Keratinocyte (primary cell): Measurements from ENCODE around the gene OR2T12. TPM values are rescaled to one million over a fixed set of nuclear protein-coding genes. Genes with fewer than 3 reads are reported as not detected.
"Not testable (repeated sequence)": the region's sequence is repeated elsewhere in the genome, so short reads cannot be mapped to it uniquely, and the experiment has no call there.

ENCODE experiments used
- DNase-seq: peaks from one replicate; pipeline ENCODE4 v3.0.0-alpha.2; 2011; ENCODE audit warnings: low read depth, missing footprints, low spot score
- FAIRE-seq: peaks from 2 replicates; lab custom pipeline; 2011; peaks lifted over from hg19 to GRCh38; lab: Jason Lieb, UNC
- H2AFZ ChIP-seq: 2 replicates; pipeline ENCODE4 v1.6.0; 2012; ENCODE audit warnings: low read length, control low read depth, inconsistent platforms; ENCODE audit not compliant: control insufficient read depth
- H3K27ac ChIP-seq: 2 replicates; pipeline ENCODE4 v1.5.1; 2011; ENCODE audit warnings: low read length; ENCODE audit not compliant: control insufficient read depth, insufficient read depth
- H3K27me3 ChIP-seq: 3 replicates; pipeline ENCODE4 v1.6.0; 2011; ENCODE audit warnings: low read length; ENCODE audit not compliant: control insufficient read depth, insufficient read depth; ENCODE audit errors: extremely low read depth
- H3K36me3 ChIP-seq, 2 experiments: 2 replicates in 1 of 2; 3 replicates in 1 of 2; pipeline ENCODE4 v1.5.1; 2011; ENCODE audit warnings: low read length in 2 of 2, mild to moderate bottlenecking in 1 of 2; ENCODE audit not compliant: control insufficient read depth in 2 of 2, insufficient read depth in 2 of 2; ENCODE audit errors: extremely low read depth in 1 of 2
- H3K4me1 ChIP-seq: 3 replicates; pipeline ENCODE4 v1.5.1; 2011; ENCODE audit warnings: low read length; ENCODE audit not compliant: control insufficient read depth, insufficient read depth; ENCODE audit errors: extremely low read depth
- H3K4me2 ChIP-seq: 3 replicates; pipeline ENCODE4 v1.6.0; 2011; ENCODE audit warnings: low read depth, low read length; ENCODE audit not compliant: control insufficient read depth, insufficient read depth; ENCODE audit errors: extremely low read depth
- H3K4me3 ChIP-seq, 3 experiments: fragments of 200-600 bp in 1 of 3; sonication (generic) in 1 of 3; 2 replicates in 2 of 3; 3 replicates in 1 of 3; pipeline ENCODE4 v1.5.1; 2011 to 2016; ENCODE audit warnings: low read length in 3 of 3, mild to moderate bottlenecking in 3 of 3, control low read depth in 2 of 3, inconsistent platforms in 1 of 3, low read depth in 1 of 3, mixed read lengths in 1 of 3, mixed run types in 1 of 3, moderate library complexity in 1 of 3; ENCODE audit not compliant: control insufficient read depth in 2 of 3, insufficient read depth in 2 of 3; ENCODE audit errors: extremely low read depth in 1 of 3
- H3K79me2 ChIP-seq: 2 replicates; pipeline ENCODE4 v1.6.0; 2012; ENCODE audit warnings: low read length; ENCODE audit not compliant: control insufficient read depth, insufficient read depth
- H3K9ac ChIP-seq: 3 replicates; pipeline ENCODE4 v1.6.0; 2011; ENCODE audit warnings: low read length; ENCODE audit not compliant: control insufficient read depth, insufficient read depth; ENCODE audit errors: extremely low read depth
- H3K9me1 ChIP-seq: 3 replicates; pipeline ENCODE4 v1.6.0; 2011; ENCODE audit warnings: low read length; ENCODE audit not compliant: control insufficient read depth, insufficient read depth; ENCODE audit errors: extremely low read depth
- H3K9me3 ChIP-seq: 2 replicates; pipeline ENCODE4 v1.5.1; 2012; ENCODE audit warnings: low read depth, low read length; ENCODE audit not compliant: control insufficient read depth
- H4K20me1 ChIP-seq: 3 replicates; pipeline ENCODE4 v1.6.0; 2011; ENCODE audit warnings: low read length; ENCODE audit not compliant: control insufficient read depth, insufficient read depth; ENCODE audit errors: extremely low read depth
- CTCF ChIP-seq, 3 experiments: IDR thresholded peaks in 1 of 3; conservative IDR thresholded peaks in 1 of 3; optimal IDR thresholded peaks in 1 of 3; 2 replicates in 2 of 3; 3 replicates in 1 of 3; pipeline versions ENCODE3 to v1.5.1; 2011; ENCODE audit warnings: low read length in 3 of 3, mild to moderate bottlenecking in 3 of 3, moderate library complexity in 2 of 3, control low read depth in 1 of 3, inconsistent platforms in 1 of 3; ENCODE audit not compliant: insufficient read depth in 2 of 3; ENCODE audit errors: extremely low read depth in 1 of 3
- EZH2 ChIP-seq: IDR thresholded peaks from one replicate; pipeline ENCODE4 v1.6.1; 2012; ENCODE audit warnings: inconsistent platforms, mild to moderate bottlenecking, low read length, moderate library complexity
- dilution Hi-C: fragments of 300-500 bp; cut with MboI; formaldehyde crosslinking; loops from one replicate; pipeline ENCODE4 v1.7.0; 2020; ENCODE audit warnings: low sequenced_read_pairs; ENCODE audit not compliant: extremely low pct_ligation_motif_present
- polyA plus RNA-seq, 5 experiments: library from polyadenylated mRNA; depleted of rRNA in 3 of 5; stranded (reverse) in 3 of 5; stranded (forward) in 1 of 5; unstranded in 1 of 5; fragments of >200 nt; gene quantifications; 1 replicate in 1 of 5; 2 replicates in 3 of 5; 3 replicates in 1 of 5; pipeline versions ENCODE4 v1.2.1 to v1.2.3, GENCODE V29; 2011 to 2012; ENCODE audit warnings: missing spikeins in 2 of 5, low read depth in 1 of 5, low replicate concordance in 1 of 5

OR2T12 gene
- polyA plus RNA-seq, 1 donor (not counting 4 experiments of a cell fraction or from before 2014, with no cell fraction given) = not detected

GRCh38 chr1:248268178-248268577, 35.0 kb downstream of the OR2T12 start:
- Histone ChIP-seq H3K9me1 (no peaks in the 10 kb centered on the region), H3K36me3 (no peaks in the 10 kb centered on the region), H2AFZ (no peak overlapping the region), H3K4me1 (no peaks in the 10 kb centered on the region), H3K27ac (no peak overlapping the region), H3K27me3 (no peaks in the 10 kb centered on the region), H3K79me2 (no peaks in the 10 kb centered on the region), H3K9ac (no peak overlapping the region), H3K4me2 (no peak overlapping the region), H4K20me1 (no peaks in the 10 kb centered on the region), H3K4me3 (no peak overlapping the region), H3K9me3 (no peaks in the 10 kb centered on the region)
- dilution Hi-C loops = no loop called here
- DNase-seq (no peak), FAIRE-seq (no peak)
- TF ChIP-seq EZH2 (no peak), CTCF (optimal IDR thresholded peaks at IDR 0.05 in 1 of 3, IDR thresholded peaks at IDR 0.05 in 1 of 3, conservative IDR thresholded peaks at IDR 0.05 in 1 of 3; ENCODE audit: extremely low read depth in 1 of 3, insufficient read depth in 2 of 3, low read length in 3 of 3) (no peak)

- H4K20me1 ChIP-seq, H3K9ac ChIP-seq, dilution Hi-C loops, DNase-seq, H3K4me1 ChIP-seq, H3K9me3 ChIP-seq, H3K4me2 ChIP-seq, H3K27me3 ChIP-seq, H3K27ac ChIP-seq, H3K79me2 ChIP-seq, FAIRE-seq, H3K36me3 ChIP-seq, H3K4me3 ChIP-seq, H3K9me1 ChIP-seq, H2AFZ ChIP-seq: not testable (repeated sequence)
These were observed 43.9 kb downstream of the OR2T12 start for GRCh38 chr1:248259309-248259708.

DNA sequence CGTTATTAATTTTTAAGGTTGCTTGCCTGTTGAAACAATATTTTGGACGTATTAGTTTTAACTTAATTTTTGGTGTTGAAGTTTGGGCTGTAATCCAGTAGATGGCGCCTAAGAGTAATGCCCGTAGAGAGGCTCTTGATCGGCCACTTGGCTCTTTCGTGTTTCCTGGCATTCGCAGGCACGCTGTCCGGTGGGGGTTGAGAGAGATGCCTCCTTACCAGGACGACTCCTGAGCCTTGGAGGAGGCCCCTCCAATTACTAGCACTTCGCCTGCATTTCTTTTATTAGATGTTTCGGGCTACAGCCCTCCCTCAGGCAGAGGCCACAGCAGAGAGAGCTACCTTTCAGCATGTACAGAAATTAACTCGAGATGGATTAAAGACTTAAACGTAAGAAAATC, 60.0 kb downstream of the OR2T12 start:
- no peaks in the 10 kb centered on the region for H3K79me2 ChIP-seq
- H3K27me3 ChIP-seq = no peaks in the 10 kb centered on the region
- H3K9me3 ChIP-seq = no peaks in the 10 kb centered on the region
- dilution Hi-C loops = no loop called here
- no peaks in the 10 kb centered on the region for H4K20me1 ChIP-seq
- TF ChIP-seq CTCF (optimal IDR thresholded peaks at IDR 0.05 in 1 of 3, IDR thresholded peaks at IDR 0.05 in 1 of 3, conservative IDR thresholded peaks at IDR 0.05 in 1 of 3; ENCODE audit: extremely low read depth in 1 of 3, insufficient read depth in 2 of 3, low read length in 3 of 3) (peak; percentile 34 to 77 (median 39)), EZH2 (no peak)
- DNase-seq (no peak), FAIRE-seq (no peak)
- H3K4me1 ChIP-seq = no peaks in the 10 kb centered on the region
- no peak overlapping the region for H3K4me2 ChIP-seq
- no peak overlapping the region for H3K27ac ChIP-seq
- no peaks in the 10 kb centered on the region for H3K9me1 ChIP-seq
- no peak overlapping the region for H2AFZ ChIP-seq
- no peaks in the 10 kb centered on the region for H3K36me3 ChIP-seq
- no peak overlapping the region for H3K4me3 ChIP-seq
- H3K9ac ChIP-seq = no peak overlapping the region
